Gastrocnemius medialis (tissue), 4 donors: ENCODE data around the gene TIMM17A.

Experiments
- CTCF ChIP-seq, 5 experiments: fragments of 450-650 bp in 3 of 5; fragments of 200-600 bp in 2 of 5; sonication (generic) in 2 of 5; IDR thresholded peaks in 4 of 5; conservative IDR thresholded peaks in 1 of 5; 1 replicate in 4 of 5; 2 replicates in 1 of 5; pipeline ENCODE4 v1.5.1; 2016 to 2019; ENCODE audit warnings: antibody characterized with exemption in 5 of 5, mild to moderate bottlenecking in 3 of 5, moderate library complexity in 3 of 5
- POLR2A ChIP-seq, 2 donors: fragments of 450-650 bp; IDR thresholded peaks; one replicate each; pipeline ENCODE4 v1.6.1; 2017; ENCODE audit warnings: antibody characterized with exemption in 2 of 2, mild to moderate bottlenecking in 2 of 2, moderate library complexity in 2 of 2

GRCh38 chr1:201906336-201906735 lies 49.0 kb upstream of the TIMM17A start:
- TF ChIP-seq CTCF (IDR thresholded peaks at IDR 0.05 in 4 of 5, conservative IDR thresholded peaks at IDR 0.05 in 1 of 5) (no peak), POLR2A (IDR thresholded peaks at IDR 0.05) (no peak)
